Endometrial microvascular endothelial cells (primary cell): ENCODE measurements around the gene GPR108. TPM values are rescaled to one million over a fixed set of nuclear protein-coding genes. Genes with fewer than 3 reads are reported as not detected.
"Not testable (repeated sequence)": the region's sequence is repeated elsewhere in the genome, so short reads cannot be mapped to it uniquely, and the experiment has no call there.

Experiments
- in situ Hi-C: cut with HindIII; loops from 2 replicates; pipeline ENCODE4 v1.10.0; 2017; ENCODE audit warnings: low sequenced_read_pairs, low pct_unique_long_range_greater_than_20kb; ENCODE audit errors: inconsistent ontology term
- total RNA-seq: library from RNA; depleted of rRNA; stranded (reverse); fragments of >200 nt; gene quantifications from one replicate; pipeline ENCODE4 v1.2.3, GENCODE V29; 2015; ENCODE audit errors: inconsistent ontology term

GPR108 gene
- total RNA-seq, 1 donor from 2014 or later, result 65.2 TPM

GRCh38 chr19:6765738-6766356 is 28.5 kb upstream of the GPR108 start:
- in situ Hi-C loops, result no loop called here

GRCh38 chr19:6762253-6762797 is 24.9 kb upstream of the GPR108 start:
- in situ Hi-C loops, result not testable (repeated sequence)

GRCh38 chr19:6761053-6761676 is 23.8 kb upstream of the GPR108 start:
- in situ Hi-C loops, result no loop called here

GRCh38 chr19:6760606-6761005 is 23.2 kb upstream of the GPR108 start:
- in situ Hi-C loops, result no loop called here

- in situ Hi-C loops, result no loop called here
Observed at GRCh38 chr19:6754653-6755463, 17.5 kb upstream of the GPR108 start.

GRCh38 chr19:6754136-6754535 is 16.8 kb upstream of the GPR108 start:
- in situ Hi-C loops, result no loop called here

GRCh38 chr19:6753178-6754031 is 16.0 kb upstream of the GPR108 start:
- in situ Hi-C loops, result no loop called here

GRCh38 chr19:6752256-6753177 is 15.1 kb upstream of the GPR108 start:
- in situ Hi-C loops, result no loop called here

GRCh38 chr19:6751189-6751588 is 13.8 kb upstream of the GPR108 start:
- in situ Hi-C loops, result no loop called here

GRCh38 chr19:6750062-6750461 is 12.7 kb upstream of the GPR108 start:
- in situ Hi-C loops, result no loop called here

GRCh38 chr19:6748543-6748942 is 11.2 kb upstream of the GPR108 start:
- in situ Hi-C loops, result not testable (repeated sequence)

- in situ Hi-C loops, result no loop called here
Observed at GRCh38 chr19:6745965-6746364, 8.6 kb upstream of the GPR108 start.

GRCh38 chr19:6744381-6745301 is 7.3 kb upstream of the GPR108 start:
- in situ Hi-C loops, result no loop called here

GRCh38 chr19:6743714-6744380 is 6.5 kb upstream of the GPR108 start:
- in situ Hi-C loops, result no loop called here

GRCh38 chr19:6743066-6743465 is 5.7 kb upstream of the GPR108 start:
- in situ Hi-C loops, result no loop called here

GRCh38 chr19:6740589-6741343 is 3.4 kb upstream of the GPR108 start:
- in situ Hi-C loops, result no loop called here
